Gastrocnemius medialis (tissue), 4 donors: ENCODE data around the gene NEK11. TPM values are rescaled to one million over a fixed set of nuclear protein-coding genes. Genes with fewer than 3 reads are reported as not detected.

Experiments
- ATAC-seq, 2 donors: fragments of 150-250 bp; one replicate each; pipeline ENCODE4 v1.9.1; 2016
- DNase-seq, 2 donors: peaks; one replicate each; pipeline ENCODE4 v3.0.0-alpha.2; 2019
- H3K27ac ChIP-seq, 4 donors: fragments of 200-600 bp; sonication (generic); 1 replicate in 1 of 4; 2 replicates in 3 of 4; pipeline ENCODE4 v1.5.1; 2016 to 2018; ENCODE audit warnings: mild to moderate bottlenecking in 2 of 4, moderate library complexity in 1 of 4
- H3K27me3 ChIP-seq, 3 donors: fragments of 200-600 bp; sonication (generic) in 2 of 3; 1 replicate in 1 of 3; 2 replicates in 2 of 3; pipeline versions ENCODE4 v1.5.1 to v1.6.0; 2016 to 2019; ENCODE audit warnings: mild to moderate bottlenecking in 1 of 3, moderate library complexity in 1 of 3
- H3K36me3 ChIP-seq, 2 donors: fragments of 200-600 bp; sonication (generic) in 1 of 2; one replicate each; pipeline ENCODE4 v1.5.1; 2017 to 2018
- H3K4me1 ChIP-seq, 2 donors: fragments of 200-600 bp; sonication (generic) in 1 of 2; one replicate each; pipeline ENCODE4 v1.5.1; 2016 to 2017; ENCODE audit warnings: mild to moderate bottlenecking in 2 of 2
- H3K4me3 ChIP-seq, 4 donors: fragments of 200-600 bp; sonication (generic) in 3 of 4; 1 replicate in 1 of 4; 2 replicates in 3 of 4; pipeline ENCODE4 v1.5.1; 2016 to 2019; ENCODE audit warnings: mild to moderate bottlenecking in 2 of 4
- H3K9me3 ChIP-seq, 3 donors: fragments of 200-600 bp; sonication (generic) in 2 of 3; 1 replicate in 1 of 3; 2 replicates in 2 of 3; pipeline ENCODE4 v1.5.1; 2016 to 2019
- CTCF ChIP-seq, 5 experiments: fragments of 450-650 bp in 3 of 5; fragments of 200-600 bp in 2 of 5; sonication (generic) in 2 of 5; IDR thresholded peaks in 4 of 5; conservative IDR thresholded peaks in 1 of 5; 1 replicate in 4 of 5; 2 replicates in 1 of 5; pipeline ENCODE4 v1.5.1; 2016 to 2019; ENCODE audit warnings: antibody characterized with exemption in 5 of 5, mild to moderate bottlenecking in 3 of 5, moderate library complexity in 3 of 5
- POLR2A ChIP-seq, 2 donors: fragments of 450-650 bp; IDR thresholded peaks; one replicate each; pipeline ENCODE4 v1.6.1; 2017; ENCODE audit warnings: antibody characterized with exemption in 2 of 2, mild to moderate bottlenecking in 2 of 2, moderate library complexity in 2 of 2
- in situ Hi-C, 4 donors: fragments of 200-750 bp; cut with MboI; loops; one replicate each; pipeline versions ENCODE4 v1.15.0 to v1.8.0; 2017; ENCODE audit warnings: low sequenced_read_pairs in 4 of 4
- intact Hi-C: fragments of 100-400 bp; cut with DNase I; formaldehyde crosslinking; loops from one replicate; pipeline ENCODE4 v1.15.1; 2023; ENCODE audit warnings: low total_unique reads
- total RNA-seq, 4 donors: library from RNA; depleted of rRNA; stranded (reverse); fragments of >200 nt; gene quantifications; one replicate each; pipeline versions ENCODE4 v1.1.0 to v1.2.3, GENCODE V29; 2016

The NEK11 gene
- total RNA-seq, 4 donors from 2014 or later, result 2.1 to 5.2 (median 2.5) TPM

GRCh38 chr3:131143802-131144201, 117.1 kb downstream of the NEK11 start:
- intact Hi-C loops, result no loop called here
- no peak for TF ChIP-seq CTCF (IDR thresholded peaks at IDR 0.05 in 4 of 5, conservative IDR thresholded peaks at IDR 0.05 in 1 of 5)
- no peak for TF ChIP-seq POLR2A (IDR thresholded peaks at IDR 0.05)
- Histone ChIP-seq H3K4me3 (no peak overlapping the region), H3K36me3 (no peaks in the 10 kb centered on the region), H3K27me3 (no peaks in the 10 kb centered on the region), H3K27ac (no peak overlapping the region), H3K4me1 (no peaks in the 10 kb centered on the region), H3K9me3 (no peaks in the 10 kb centered on the region)
- DNase-seq (no peak), ATAC-seq (no peak)
- in situ Hi-C loops, result no loop called here

DNA sequence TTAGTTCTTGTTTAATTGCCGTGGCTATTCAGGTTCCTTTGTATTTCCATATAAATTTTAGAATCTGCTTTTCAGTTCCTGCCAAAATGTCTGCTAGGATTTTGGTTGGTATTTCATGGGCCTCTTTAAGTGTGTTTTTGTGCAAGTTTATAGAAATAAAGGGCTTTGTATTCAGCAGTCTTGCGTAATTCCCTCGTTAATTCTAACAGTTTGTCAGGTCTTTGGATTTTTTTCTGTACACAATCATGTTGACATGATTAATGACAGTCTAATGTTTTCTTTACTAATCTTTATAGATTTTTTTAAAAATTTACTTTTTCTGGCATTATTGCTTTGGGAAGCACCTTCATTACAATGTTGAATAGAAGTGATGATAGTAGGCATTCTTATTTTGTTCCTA, 120.9 kb downstream of the NEK11 start:
- TF ChIP-seq POLR2A (IDR thresholded peaks at IDR 0.05) (no peak), CTCF (IDR thresholded peaks at IDR 0.05 in 4 of 5, conservative IDR thresholded peaks at IDR 0.05 in 1 of 5) (no peak)
- intact Hi-C loops, result no loop called here
- no peaks in the 10 kb centered on the region for H3K4me1 ChIP-seq
- no peak for DNase-seq
- H3K4me3 ChIP-seq, result no peak overlapping the region
- H3K27me3 ChIP-seq, result no peaks in the 10 kb centered on the region
- no peak overlapping the region for H3K27ac ChIP-seq
- H3K36me3 ChIP-seq, result no peaks in the 10 kb centered on the region
- in situ Hi-C loops, result no loop called here
- no peaks in the 10 kb centered on the region for H3K9me3 ChIP-seq
- no peak for ATAC-seq

GRCh38 chr3:131158434-131158833, 131.8 kb downstream of the NEK11 start:
- H3K27me3 ChIP-seq, result no peaks in the 10 kb centered on the region
- in situ Hi-C loops (no loop called here), intact Hi-C loops (no loop called here)
- H3K36me3 ChIP-seq, result no peaks in the 10 kb centered on the region
- DNase-seq, result no peak
- H3K4me1 ChIP-seq, result no peaks in the 10 kb centered on the region
- no peak for ATAC-seq
- no peak overlapping the region for H3K27ac ChIP-seq
- no peak for TF ChIP-seq POLR2A (IDR thresholded peaks at IDR 0.05)
- no peak for TF ChIP-seq CTCF (IDR thresholded peaks at IDR 0.05 in 4 of 5, conservative IDR thresholded peaks at IDR 0.05 in 1 of 5)
- H3K4me3 ChIP-seq, result no peak overlapping the region
- H3K9me3 ChIP-seq, result no peaks in the 10 kb centered on the region

DNA sequence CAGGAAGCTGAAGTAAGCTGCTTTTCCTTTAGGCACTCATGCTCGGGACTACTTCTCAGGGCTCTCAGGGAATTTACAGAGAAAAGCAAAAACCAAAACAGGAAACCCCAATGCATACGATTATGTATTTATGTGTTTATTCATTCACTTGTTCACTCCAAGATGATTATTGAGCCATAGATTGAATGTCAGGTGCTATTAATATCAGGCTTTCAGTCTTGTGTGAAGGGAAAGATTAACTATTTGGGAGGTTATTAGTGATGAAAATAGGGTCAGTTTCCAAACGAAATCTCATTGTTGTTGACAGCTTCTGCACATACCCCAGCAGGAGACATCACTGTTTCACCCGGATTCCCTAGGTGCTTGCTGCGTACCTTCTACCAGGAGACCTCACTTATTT, 135.8 kb downstream of the NEK11 start:
- Histone ChIP-seq H3K9me3 (no peaks in the 10 kb centered on the region), H3K27ac (no peak overlapping the region), H3K27me3 (no peaks in the 10 kb centered on the region), H3K4me3 (no peak overlapping the region), H3K4me1 (no peaks in the 10 kb centered on the region), H3K36me3 (no peaks in the 10 kb centered on the region)
- no peak for ATAC-seq
- DNase-seq, result no peak
- intact Hi-C loops (no loop called here), in situ Hi-C loops (no loop called here)
- TF ChIP-seq CTCF (IDR thresholded peaks at IDR 0.05 in 4 of 5, conservative IDR thresholded peaks at IDR 0.05 in 1 of 5) (no peak), POLR2A (IDR thresholded peaks at IDR 0.05) (no peak)

- H3K4me1 ChIP-seq, result no peaks in the 10 kb centered on the region
- ATAC-seq, result no peak
- H3K4me3 ChIP-seq, result no peak overlapping the region
- TF ChIP-seq CTCF (IDR thresholded peaks at IDR 0.05 in 4 of 5, conservative IDR thresholded peaks at IDR 0.05 in 1 of 5) (no peak), POLR2A (IDR thresholded peaks at IDR 0.05) (no peak)
- no peaks in the 10 kb centered on the region for H3K9me3 ChIP-seq
- no peak overlapping the region for H3K27ac ChIP-seq
- in situ Hi-C loops (no loop called here), intact Hi-C loops (no loop called here)
- H3K36me3 ChIP-seq, result no peaks in the 10 kb centered on the region
- H3K27me3 ChIP-seq, result no peaks in the 10 kb centered on the region
- no peak for DNase-seq
Measured at GRCh38 chr3:131167867-131168266, 141.2 kb downstream of the NEK11 start.
